Nucleus accumbens (tissue), 56 donors: ENCODE data around the gene ZNF595.
"Not testable (repeated sequence)": the region's sequence is repeated elsewhere in the genome, so short reads cannot be mapped to it uniquely, and the experiment has no call there.

Source experiments
- DNase-seq, 56 donors: peaks; one replicate each; lab custom pipeline; 2025; lab: John Stamatoyannopoulos, UW

Gene ZNF595

DNA sequence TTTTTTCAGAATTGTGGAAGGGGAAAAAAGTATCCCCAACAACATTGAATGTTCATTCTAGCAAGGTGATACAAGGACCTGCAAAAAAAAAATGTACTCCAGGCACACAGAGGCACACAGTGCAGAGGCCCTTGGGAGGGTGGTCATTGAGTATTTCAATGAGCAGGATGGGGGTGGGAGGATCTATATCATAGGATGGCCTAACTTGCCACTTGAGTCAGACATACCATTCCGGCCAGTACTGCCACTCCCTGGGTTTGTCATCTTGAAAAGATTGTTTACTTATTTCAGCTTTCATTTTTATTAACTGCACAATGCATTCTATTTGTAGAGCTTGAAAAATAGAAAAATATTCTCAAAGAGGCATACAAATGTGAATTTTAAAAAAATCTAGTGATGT lies 18.7 kb downstream of the ZNF595 start:
- no peak for DNase-seq

DNA sequence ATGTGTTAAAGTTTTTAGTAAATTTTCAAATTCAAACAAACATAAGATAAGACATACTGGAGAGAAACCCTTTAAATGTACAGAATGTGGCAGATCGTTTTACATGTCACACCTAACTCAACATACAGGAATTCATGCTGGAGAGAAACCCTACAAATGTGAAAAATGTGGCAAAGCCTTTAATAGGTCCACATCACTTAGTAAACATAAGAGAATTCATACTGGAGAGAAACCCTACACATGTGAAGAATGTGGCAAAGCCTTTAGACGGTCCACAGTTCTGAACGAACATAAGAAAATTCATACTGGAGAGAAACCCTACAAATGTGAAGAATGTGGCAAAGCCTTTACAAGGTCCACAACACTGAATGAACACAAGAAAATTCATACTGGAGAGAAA lies 32.8 kb downstream of the ZNF595 start:
- DNase-seq: no peak

DNA sequence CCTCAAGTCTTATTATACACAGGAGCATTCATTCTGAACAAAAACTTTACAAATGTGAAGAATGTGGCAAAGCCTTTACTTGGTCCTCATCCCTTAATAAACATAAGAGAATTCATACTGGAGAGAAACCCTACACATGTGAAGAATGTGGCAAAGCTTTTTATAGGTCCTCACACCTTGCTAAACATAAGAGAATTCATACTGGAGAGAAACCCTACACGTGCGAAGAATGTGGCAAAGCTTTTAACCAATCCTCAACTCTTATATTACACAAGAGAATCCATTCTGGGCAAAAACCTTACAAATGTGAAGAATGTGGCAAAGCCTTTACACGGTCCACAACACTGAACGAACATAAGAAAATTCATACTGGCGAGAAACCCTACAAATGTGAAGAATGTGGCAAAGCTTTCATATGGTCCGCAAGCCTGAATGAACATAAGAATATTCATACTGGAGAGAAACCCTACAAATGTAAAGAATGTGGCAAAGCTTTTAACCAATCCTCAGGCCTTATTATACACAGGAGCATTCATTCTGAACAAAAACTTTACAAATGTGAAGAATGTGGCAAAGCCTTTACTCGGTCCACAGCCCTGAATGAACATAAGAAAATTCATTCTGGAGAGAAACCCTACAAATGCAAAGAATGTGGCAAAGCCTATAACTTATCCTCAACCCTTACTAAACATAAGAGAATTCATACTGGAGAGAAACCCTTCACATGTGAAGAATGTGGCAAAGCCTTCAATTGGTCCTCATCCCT lies 33.6 kb downstream of the ZNF595 start:
- not testable (repeated sequence) for DNase-seq

DNA sequence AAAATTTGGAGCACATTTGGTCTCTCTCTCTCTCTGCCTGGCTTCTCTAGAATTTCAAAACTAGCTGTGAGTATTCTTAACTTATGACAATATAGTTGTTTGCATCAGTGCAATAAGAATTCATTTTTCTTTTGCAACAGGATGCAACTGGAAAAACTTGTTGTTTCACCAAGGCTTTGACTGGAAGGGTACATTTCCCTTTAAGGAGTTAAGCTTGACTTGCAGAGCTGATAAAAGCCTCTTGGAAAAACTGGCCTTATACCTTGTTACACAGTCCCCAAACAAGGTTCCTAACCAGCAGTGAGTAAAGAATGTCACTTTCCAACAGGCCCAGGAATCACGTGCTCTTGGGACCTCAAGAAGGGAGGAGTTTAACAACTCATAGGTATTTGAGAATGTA lies 45.3 kb downstream of the ZNF595 start:
- DNase-seq: no peak

DNA sequence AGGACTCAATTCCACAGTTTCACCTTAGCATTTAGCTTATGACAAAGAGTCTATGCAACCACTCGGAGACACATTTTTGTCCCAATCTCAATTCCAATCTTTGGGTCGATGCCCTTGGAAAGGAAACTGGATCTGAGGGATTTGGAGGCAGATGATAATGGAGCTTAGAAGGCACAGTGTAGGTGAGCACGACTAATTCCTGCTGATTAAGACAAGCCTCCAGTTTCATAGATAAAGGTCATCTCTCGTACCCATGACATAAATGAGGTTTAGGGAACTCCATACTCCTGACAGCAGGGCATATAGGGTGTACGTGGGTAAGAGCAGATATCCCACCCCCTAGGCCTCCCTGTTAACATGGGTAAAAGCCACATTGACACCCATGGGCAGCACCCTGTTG lies 46.7 kb downstream of the ZNF595 start:
- DNase-seq: no peak

DNA sequence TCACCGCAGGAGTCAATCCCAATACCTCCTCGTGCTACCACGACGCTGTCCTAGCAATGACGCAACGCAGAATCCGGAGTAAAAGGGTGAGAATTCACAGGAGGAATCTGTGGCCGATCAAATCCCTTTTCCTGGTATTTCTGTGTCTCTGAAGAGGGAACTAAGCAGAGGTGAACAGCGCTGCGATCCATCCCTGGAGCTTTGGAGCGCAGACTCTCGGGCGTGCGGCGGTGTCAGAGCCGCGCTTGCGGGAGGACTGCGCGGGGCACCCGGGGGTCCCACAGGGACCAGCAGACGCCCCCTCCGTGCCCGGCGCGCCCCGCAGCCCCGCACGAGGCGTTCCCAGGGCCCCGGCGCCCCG lies 53.9 kb downstream of the ZNF595 start:
- DNase-seq: peak in 2 of 56 donors; percentile 1 to 3

DNA sequence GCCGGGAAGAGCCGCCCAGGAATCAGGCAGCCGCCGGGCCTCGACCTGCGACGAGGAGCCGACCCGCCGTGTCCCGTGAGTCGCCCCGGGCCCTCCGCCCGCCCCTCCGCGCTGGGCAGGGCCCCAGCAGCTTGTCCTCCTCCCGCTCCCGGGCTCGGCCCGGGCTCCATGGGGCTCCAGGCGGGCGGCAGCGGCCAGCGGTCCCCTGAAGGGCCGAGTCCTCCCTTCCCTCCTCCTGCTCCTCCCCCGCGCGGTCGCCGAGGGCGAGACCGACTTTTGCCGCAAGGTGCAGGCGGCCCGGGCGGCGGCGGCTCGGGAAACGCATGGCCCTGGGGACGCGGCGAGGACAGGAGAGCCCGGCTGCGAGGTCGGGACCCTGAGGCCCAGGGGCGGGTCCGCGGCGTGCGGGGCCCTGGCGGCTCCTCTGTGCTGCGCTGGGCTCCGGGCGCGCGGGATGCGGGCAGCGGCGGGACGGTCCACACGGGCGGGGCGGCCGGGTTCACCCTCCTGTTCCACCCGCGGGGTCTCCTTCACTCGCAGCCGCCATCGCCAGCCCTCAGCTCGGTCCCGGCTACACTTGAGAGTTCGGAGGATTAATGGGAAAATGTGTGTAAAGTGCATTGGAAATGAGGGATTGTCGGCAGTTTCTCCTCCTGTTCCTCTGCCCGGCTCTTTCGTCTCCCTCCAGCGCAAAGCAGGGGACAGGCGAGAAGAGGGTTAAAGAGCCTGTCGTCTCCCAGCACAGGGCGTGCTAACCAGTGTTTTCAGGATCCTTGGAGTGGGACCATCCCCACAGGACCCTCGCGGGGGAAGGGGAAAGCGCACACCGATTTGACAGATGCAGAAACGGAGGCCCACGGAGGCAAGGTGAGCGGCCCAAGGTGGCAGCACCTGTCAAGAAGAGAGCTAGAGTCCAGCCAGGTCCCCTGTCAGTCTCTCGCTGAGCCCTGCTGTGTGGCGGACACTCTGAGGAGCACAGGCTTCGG lies 54.6 kb downstream of the ZNF595 start:
- DNase-seq: no peak

DNA sequence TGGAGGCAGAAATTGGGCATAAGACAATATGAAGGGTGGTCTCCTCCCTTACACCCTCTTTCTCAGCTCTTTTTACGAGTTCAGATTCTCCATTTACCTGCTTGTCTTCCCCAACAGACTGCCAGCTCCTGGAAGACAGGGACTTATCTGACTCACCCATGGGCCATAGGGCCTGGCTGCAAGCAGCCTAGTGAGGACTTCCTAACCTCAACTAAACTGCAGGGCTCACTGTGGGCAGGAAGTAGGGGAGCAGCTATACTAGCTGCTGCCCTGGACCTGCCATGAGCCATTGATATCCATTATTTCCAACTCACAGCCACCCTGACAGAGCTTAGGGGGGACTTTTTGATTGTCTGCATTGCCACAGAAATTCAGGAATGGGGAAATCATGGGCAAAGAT lies 59.6 kb downstream of the ZNF595 start:
- DNase-seq: no peak

DNA sequence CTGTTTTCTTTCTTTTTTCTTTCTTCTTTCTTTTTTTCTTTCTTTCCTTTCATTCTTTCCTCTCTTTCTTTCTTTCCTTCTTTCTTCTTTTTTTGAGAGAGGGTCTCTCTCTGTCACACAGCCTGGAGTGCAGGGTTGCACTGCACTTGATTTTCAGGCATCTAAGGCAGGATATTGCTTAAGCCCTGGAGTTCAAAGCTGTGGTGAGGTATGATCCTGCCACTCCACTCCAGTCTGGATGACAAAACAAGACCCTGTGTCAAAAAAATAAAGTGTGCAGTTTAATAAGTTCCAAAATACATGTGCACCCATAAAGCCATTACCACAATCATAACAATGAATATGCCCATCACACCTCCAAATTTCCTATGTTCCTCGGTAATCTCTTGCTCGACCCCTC lies 60.6 kb downstream of the ZNF595 start:
- no peak for DNase-seq

DNA sequence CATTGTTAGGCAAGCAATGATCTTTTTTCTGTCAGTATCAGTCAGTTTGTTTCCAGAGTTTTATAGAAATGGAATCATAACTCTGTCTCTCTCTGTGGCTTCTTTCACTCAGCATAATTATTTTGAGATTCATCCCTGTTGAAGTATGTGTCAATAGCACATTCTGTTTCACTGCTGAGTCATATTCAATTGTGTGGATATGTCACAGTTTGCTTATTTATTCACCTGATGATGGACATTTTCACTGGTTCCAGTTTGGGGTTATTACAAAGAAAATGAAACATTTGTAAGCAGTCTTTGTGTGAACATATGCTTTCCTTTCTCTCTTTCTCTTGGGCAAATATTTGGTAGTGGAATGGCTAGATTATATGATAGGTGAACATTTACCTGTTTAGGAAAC lies 61.0 kb downstream of the ZNF595 start:
- DNase-seq: no peak

DNA sequence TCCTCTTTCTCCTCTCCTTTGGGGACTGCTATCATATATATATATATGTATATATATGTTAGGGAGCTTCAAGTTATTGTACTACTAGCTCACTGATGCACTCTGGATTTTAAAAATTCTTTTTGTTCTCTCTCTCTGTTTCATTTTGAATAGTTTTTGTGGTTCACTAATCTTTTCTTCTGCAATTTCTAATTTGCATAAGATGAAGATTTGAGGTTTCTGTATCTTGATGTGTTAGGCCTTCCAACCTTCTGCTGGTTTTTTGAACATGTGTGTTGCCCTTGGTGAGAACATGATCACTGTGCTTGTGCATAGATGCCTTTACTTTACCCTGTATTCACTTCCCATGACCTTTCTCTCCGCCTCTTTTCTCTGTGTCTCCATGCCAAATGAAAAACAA lies 63.4 kb downstream of the ZNF595 start:
- no peak for DNase-seq

DNA sequence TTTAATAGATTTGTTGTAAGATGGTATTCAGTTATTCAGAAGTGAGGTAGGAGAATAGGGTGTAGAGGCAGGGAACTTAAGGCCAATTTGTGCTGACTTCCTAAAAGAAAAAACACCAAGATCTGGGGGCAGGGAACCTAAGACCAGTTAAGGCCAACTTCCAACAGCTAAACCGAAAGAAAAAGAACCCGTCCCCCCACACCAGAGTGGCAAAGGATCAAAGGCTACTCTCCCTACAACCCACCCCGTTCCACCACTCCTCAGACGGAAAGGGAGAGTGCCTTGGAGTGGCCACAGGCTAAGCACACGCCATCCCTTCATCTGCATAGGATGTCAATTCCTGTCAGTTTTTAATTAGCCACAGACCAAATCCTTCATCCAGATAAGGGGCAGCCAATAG lies 67.5 kb downstream of the ZNF595 start:
- DNase-seq: no peak

DNA sequence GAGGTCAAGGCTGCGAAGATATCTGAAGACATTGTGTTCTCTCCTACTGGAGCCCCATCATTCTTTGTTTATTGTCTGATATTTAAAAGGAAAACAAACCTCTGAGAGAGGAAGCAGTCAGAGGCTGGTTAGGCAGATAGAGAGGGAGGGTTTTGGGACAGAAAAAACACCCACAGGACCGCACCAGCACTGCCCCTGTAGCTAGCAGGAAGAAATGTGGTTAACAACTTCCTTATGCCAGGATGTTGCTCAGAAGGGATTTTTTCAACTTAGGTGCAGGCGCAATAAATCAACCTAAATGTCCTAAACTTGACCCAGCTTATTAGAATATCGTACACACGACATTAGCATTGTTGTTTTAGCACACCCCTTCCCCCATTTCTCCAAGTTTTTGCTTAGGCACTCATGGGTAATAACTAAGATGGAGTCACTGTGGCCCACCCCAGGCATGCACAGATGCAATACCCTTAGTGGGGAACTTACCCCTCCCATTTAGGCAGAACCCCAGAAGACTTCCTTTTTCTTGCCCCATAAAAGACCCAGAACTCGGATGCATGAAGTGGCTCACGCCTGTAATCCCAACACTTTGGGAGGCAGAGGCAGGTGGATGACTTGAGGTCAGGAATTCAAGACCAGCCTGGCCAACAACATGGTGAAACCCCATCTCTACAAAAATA lies 68.4 kb downstream of the ZNF595 start:
- DNase-seq: no peak

DNA sequence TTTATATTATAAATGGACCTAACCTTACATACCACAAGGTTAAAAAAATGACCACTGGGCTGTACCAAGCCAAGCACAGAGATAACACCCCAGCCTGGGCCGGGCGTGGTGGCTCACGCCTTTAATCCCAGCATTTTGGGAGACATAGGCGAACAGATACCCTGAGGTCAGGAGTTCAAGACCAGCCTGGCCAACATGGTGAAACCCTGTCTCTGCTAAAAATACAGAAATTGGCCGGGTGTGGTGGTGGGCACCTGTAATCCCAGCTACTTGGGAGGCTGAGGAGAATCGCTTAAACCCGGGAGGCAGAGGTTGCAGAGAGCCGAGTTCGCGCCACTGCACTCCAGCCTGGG lies 70.8 kb downstream of the ZNF595 start:
- not testable (repeated sequence) for DNase-seq

DNA sequence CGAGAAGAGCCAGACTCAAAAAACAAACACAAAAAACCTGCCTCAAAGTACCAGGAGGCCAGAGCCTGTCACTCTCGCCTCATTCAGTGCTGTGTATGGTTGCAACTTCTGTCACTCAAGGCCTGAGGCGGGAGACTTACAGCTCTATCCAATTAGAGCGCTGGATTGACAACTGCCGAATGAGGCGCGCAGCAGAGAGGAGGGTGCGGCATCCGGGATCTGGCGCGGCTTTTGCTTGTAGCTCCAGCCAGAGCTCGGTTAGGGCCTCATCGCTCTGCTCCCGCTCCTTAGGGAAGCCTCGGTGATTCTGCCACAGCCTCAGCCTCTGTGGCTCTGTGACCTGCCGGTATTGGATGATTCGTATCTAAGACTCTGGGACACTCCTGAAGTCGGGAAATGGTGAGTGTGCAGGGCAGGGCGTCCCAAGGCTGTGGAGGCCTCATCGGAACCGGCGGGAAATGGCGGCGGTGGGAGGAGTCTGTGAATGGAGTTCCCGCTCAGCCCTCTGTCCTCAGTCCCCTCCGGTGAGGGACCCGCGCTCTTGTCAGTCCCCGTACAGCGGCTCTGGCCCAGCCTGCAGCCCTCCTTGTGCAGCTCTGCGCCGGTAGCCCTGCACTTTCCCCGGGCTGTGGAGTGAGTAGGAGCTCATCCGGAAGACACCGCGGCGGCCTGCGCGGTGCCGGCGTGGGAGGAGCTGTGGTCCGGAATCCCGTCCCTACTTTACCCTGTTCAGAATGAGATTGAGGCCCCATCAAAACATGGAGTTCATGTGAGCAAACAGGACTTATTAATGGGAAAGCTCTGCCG lies 71.4 kb downstream of the ZNF595 start, which contains the start of gene ZNF718:
ZNF718 (plus strand) TSS at position 227 of the 807 bp plus-strand sequence; CDS start at position 397, 170 bp downstream.
- DNase-seq: peak; percentile 65 to 97 (median 91)

DNA sequence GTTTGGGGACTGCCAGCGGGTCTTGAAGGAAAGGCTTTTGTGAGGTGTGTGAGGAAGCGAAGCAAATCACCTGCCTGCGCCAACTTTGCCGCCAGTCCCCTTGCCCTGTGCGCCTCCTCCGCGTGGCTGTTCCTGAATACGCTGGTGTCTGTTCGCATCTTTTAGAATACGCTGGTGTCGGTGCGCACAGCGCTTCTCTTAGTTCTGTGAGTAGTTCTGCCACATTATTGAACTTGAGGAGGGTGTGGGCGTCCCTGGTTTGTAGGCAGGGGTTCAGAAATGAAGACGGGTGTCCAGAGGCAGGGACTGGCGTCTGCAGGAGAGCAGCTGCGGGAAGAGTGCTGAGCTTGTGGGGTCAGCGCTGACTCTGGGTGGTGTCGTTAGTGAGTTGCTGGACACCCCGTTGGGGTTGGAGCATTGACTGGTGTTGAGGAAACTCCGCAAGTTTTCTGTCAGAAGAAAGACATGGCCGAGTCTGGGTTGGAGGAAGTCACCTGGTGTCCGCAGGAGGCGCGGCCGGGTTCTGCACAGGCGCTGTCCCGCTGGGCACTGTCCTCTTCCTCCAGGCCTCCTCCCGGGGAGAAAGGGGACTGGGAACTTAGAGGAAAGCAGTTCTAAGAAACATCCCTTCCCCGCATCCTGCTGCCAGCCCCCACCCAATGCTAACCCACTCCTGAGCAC lies 72.1 kb downstream of the ZNF595 start:
- DNase-seq: peak in 29 of 56 donors; percentile 4 to 65 (median 39)

DNA sequence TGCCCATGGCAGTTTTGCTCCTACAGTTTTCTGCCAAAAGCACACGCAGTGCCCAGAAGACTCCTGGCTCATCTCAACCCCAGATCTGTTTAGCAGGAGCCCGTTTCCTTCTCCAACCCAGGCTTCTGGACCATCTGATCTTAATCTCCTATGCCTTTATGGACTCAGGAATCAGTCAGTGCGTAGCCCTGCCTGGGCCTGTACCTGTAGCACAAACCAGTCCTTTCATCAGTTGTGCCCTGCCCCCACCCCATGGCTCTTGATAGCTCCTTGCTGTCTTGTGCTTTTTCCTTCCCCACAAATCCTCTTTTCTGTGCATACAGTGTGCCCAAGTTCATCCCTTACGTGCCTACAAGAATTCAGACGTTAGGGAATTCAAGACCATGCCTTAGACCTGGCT lies 72.7 kb downstream of the ZNF595 start:
- DNase-seq: no peak

DNA sequence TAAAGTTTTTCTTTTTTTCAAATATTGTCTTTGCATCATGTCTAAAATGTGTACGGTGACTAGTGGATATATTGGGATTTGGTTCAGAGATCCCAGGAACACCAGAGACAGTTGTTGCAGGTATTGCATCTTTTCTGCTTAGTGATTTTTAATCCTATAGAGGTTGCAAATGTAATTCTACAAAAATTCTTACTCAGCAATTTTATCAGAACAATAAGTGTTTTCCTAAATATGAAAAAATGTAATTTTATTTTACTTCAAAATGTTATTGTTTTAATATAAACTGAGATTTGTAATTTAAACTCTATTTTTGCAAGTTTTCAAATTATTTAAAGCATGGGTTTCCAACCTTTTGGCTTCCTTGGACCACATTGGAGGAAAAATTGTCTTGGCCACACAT lies 79.4 kb downstream of the ZNF595 start:
- DNase-seq: no peak
